ENCODE results near the gene PPM1D.

- TF ChIP-seq CTCF (IDR thresholded peaks at IDR 0.05), result no peak
- TF ChIP-seq POLR2A (IDR thresholded peaks at IDR 0.05), result no peak
Observed at GRCh38 chr17:60637683-60638082, 37.7 kb downstream of the PPM1D start.
